Effector memory CD8-positive, alpha-beta T cell (primary cell): ENCODE data around the gene NAALADL1.

Source experiments
- ATAC-seq: fragments of 150-1000 bp; cut with Tn5 transposase; replicated peaks from 2 replicates; pipeline ENCODE4 v1.10.0; 2021; ENCODE audit warnings: mild to moderate bottlenecking, moderate library complexity
- DNase-seq, 3 experiments: peaks; one replicate each; pipeline ENCODE4 v3.0.0; 2021
- H3K27ac Mint-ChIP-seq, 2 donors: one replicate each; pipeline ENCODE4 v1.8.0; 2022; ENCODE audit warnings: mild to moderate bottlenecking in 2 of 2, mixed read lengths in 2 of 2, moderate library complexity in 2 of 2
- H3K27me3 Mint-ChIP-seq, 2 donors: one replicate each; pipeline ENCODE4 v1.8.0; 2022; ENCODE audit warnings: mixed read lengths in 2 of 2
- H3K36me3 Mint-ChIP-seq: one replicate; pipeline ENCODE4 v1.8.0; 2022; ENCODE audit warnings: mild to moderate bottlenecking, moderate library complexity, mixed read lengths; ENCODE audit not compliant: insufficient read depth
- H3K4me1 Mint-ChIP-seq, 2 donors: one replicate each; pipeline ENCODE4 v1.8.0; 2022; ENCODE audit warnings: low read depth in 2 of 2, mixed read lengths in 2 of 2
- H3K4me3 Mint-ChIP-seq, 2 donors: one replicate each; pipeline ENCODE4 v1.8.0; 2022; ENCODE audit warnings: mild to moderate bottlenecking in 2 of 2, mixed read lengths in 2 of 2, moderate library complexity in 2 of 2
- H3K9me3 Mint-ChIP-seq, 2 donors: one replicate each; pipeline ENCODE4 v1.8.0; 2022; ENCODE audit warnings: mixed read lengths in 2 of 2

NAALADL1 gene

DNA sequence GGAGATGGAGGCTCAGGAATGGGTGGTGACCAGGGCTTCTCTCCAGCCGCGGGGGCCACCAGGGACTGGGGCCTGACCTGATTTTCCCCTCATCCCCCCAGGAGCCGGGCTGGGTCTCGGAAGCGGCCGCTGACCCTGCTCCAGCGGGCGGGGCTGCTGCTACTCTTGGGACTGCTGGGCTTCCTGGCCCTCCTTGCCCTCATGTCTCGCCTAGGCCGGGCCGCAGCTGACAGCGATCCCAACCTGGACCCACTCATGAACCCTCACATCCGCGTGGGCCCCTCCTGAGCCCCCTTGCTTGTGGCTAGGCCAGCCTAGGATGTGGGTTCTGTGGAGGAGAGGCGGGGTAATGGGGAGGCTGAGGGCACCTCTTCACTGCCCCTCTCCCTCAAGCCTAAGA lies 29.5 kb upstream of the NAALADL1 start:
- no peak overlapping the region for H3K4me3 Mint-ChIP-seq
- peaks cover 48% of the 10 kb centered on the region for H3K36me3 Mint-ChIP-seq
- H3K4me1 Mint-ChIP-seq, result peaks cover 14 to 23% of the 10 kb centered on the region in 2 donors
- ATAC-seq, result no peak
- H3K27ac Mint-ChIP-seq, result peak overlapping the region in 1 of 2 donors; percentile 38
- H3K9me3 Mint-ChIP-seq, result no peaks in the 10 kb centered on the region
- H3K27me3 Mint-ChIP-seq, result no peaks in the 10 kb centered on the region
- DNase-seq, result no peak

DNA sequence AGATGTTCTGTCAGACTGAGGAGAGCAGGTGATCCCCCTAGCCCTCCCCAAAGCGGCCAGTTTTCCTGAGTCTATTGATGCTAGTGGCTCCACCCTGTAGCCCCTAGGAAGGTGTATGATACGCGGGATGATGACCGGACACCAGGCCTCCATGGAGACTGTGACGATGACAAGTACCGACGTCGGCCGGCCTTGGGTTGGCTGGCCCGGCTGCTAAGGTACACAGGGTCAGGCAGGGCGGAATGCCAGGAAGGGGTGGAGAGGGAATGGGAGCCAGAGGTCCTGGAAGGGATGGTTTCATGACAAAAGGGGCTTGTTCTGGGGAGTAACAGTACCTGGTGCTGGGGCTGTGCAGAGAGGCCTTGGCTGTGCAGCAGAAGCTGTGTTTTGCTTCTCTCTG lies 28.9 kb upstream of the NAALADL1 start:
- Mint-ChIP-seq H3K9me3 (no peaks in the 10 kb centered on the region), H3K36me3 (peaks cover 48% of the 10 kb centered on the region), H3K4me1 (peaks cover 14 to 23% of the 10 kb centered on the region in 2 donors), H3K27ac (no peak overlapping the region), H3K27me3 (no peaks in the 10 kb centered on the region), H3K4me3 (no peak overlapping the region)
- DNase-seq (no peak), ATAC-seq (no peak)

DNA sequence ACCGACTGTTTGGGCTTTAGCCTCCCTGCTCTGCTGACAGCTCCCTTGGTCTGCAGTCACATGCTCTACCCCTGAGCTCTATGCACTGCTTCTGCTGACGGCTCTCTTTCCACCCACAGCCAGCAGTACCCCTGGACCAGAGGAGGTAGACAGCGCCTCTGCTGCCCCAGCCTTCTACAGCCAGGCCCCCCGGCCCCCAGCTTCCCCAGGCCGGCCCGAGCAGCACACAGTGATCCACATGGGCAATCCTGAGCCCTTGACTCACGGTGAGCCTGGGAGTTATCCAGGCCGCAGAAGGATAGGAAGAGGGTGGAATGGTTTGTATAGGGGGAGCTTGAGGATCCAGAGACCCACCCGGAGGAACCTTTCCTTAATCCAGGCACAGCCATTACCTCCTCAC lies 28.5 kb upstream of the NAALADL1 start:
- DNase-seq (no peak), ATAC-seq (no peak)
- H3K27me3 Mint-ChIP-seq, result no peaks in the 10 kb centered on the region
- peaks cover 48% of the 10 kb centered on the region for H3K36me3 Mint-ChIP-seq
- H3K4me1 Mint-ChIP-seq, result peaks cover 14 to 23% of the 10 kb centered on the region in 2 donors
- no peak overlapping the region for H3K4me3 Mint-ChIP-seq
- H3K9me3 Mint-ChIP-seq, result no peaks in the 10 kb centered on the region
- no peak overlapping the region for H3K27ac Mint-ChIP-seq

DNA sequence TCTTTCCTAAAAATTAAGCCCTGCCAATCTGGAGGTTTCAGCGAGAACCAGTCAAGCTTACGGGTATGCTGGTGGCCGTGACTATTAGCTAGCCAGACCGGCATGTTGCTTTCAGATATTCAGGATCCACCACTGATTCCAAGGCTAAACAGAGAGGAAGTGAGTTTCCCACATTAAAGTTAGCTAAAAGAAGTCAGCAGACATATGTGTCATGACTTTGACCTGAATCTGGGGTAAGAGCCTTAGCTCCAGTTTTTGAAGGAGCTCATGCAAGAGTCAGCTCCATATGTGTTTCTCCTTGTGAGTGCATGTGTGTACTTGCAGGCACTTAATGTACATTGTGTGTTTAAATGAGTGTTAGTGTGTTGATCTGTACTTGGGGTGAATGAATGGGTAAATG lies 27.1 kb upstream of the NAALADL1 start:
- Mint-ChIP-seq H3K27ac (peak overlapping the region; percentile 98 to 99), H3K27me3 (no peaks in the 10 kb centered on the region), H3K4me1 (peaks cover 14 to 23% of the 10 kb centered on the region in 2 donors), H3K4me3 (peak overlapping the region; percentile 92 to 96), H3K9me3 (no peaks in the 10 kb centered on the region), H3K36me3 (peaks cover 48% of the 10 kb centered on the region)
- no peak for ATAC-seq
- no peak for DNase-seq

DNA sequence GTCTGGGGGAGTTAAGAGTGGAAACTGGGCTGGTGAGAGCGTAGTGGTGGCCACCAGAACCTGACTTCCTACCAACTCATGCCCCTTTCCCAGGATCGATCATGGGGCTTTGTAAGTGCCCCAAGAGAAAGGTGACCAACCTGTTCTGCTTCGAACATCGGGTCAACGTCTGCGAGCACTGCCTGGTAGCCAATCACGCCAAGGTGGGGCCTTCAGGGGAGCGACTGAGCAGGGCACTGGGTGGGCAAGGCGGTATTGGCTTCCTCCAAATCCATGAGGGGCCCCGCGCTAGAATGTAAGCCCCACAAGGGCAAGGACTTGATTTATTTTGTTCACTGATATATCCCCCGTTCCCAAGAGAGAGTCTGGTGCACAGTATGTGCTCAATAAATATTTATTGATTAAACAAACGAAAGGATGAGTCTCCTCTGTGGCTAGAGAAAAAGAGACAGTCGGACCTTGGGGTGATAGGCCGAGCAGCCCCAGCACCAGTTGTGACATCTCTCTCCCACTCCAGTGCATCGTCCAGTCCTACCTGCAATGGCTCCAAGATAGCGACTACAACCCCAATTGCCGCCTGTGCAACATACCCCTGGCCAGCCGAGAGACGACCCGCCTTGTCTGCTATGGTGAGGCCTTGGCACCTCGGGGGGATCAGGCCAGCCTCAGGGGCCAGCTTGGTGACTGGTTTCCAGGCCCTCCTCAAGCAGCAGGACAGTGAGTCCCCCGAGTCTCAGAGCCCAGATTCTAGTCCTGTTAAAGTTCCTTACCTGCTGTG lies 26.4 kb upstream of the NAALADL1 start:
- Mint-ChIP-seq H3K9me3 (no peaks in the 10 kb centered on the region), H3K27me3 (no peaks in the 10 kb centered on the region), H3K4me1 (peaks cover 14 to 23% of the 10 kb centered on the region in 2 donors), H3K36me3 (peaks cover 45% of the 10 kb centered on the region), H3K4me3 (peak overlapping the region; percentile 92 to 96), H3K27ac (peak overlapping the region; percentile 98 to 99)
- DNase-seq, result no peak
- ATAC-seq, result no peak

DNA sequence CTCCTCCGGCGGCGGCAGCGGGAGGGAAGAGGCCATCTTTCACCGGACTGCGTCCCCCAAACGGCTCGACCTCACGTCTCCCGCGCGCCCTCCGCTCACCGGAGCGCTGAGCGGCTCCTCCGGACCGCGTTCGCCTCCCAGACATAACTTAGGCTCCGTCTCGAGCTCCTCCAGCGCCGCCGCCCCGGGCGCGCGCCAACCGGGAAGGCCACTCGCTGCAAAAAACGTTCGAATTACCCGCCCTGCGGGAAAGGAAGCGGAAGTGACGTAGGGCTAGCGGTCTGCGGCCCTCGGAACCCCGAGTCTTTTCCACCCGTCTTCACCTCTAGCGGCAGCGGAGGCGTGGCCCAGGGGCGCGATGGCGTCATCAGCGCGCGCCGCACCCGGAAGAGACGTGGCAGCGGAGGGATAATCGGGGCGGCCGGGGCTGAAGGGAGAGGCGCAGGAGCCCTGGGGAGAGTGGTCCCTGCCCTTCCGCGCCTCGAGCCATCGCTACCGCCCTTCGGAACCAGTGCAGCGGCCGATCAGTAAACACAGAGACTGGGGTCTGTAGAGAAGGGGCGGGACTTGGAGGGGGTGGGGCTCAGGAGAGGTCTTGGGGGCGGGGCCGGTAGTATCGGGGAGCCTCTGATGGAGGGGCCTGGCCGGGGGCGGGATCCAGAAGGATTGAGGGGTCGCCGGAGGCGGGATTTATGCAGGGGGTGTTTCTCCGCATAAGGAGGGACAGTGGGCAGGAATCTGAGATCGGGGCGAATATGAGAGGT lies 25.7 kb upstream of the NAALADL1 start, which contains the start of the genes CDCA5 and ZFPL1:
Gene CDCA5 (minus strand): TSS at position 207 of the 764 bp plus-strand sequence. CDS start 62 bp downstream, at position 145.
Gene ZFPL1 (plus strand): TSS at position 389 of the 764 bp plus-strand sequence. CDS start 477 bp downstream, outside the sequence.
- Mint-ChIP-seq H3K27me3 (no peaks in the 10 kb centered on the region), H3K27ac (peak within 1 kb of the TSS; percentile 98 to 99), H3K36me3 (peaks cover 45% of the 10 kb centered on the region), H3K4me3 (peak within 1 kb of the TSS; percentile 92 to 96), H3K9me3 (no peaks in the 10 kb centered on the region), H3K4me1 (peaks cover 14 to 23% of the 10 kb centered on the region in 2 donors)
- DNase-seq (peak; percentile 96 to 98 (median 97)), ATAC-seq (peak; percentile 94)

DNA sequence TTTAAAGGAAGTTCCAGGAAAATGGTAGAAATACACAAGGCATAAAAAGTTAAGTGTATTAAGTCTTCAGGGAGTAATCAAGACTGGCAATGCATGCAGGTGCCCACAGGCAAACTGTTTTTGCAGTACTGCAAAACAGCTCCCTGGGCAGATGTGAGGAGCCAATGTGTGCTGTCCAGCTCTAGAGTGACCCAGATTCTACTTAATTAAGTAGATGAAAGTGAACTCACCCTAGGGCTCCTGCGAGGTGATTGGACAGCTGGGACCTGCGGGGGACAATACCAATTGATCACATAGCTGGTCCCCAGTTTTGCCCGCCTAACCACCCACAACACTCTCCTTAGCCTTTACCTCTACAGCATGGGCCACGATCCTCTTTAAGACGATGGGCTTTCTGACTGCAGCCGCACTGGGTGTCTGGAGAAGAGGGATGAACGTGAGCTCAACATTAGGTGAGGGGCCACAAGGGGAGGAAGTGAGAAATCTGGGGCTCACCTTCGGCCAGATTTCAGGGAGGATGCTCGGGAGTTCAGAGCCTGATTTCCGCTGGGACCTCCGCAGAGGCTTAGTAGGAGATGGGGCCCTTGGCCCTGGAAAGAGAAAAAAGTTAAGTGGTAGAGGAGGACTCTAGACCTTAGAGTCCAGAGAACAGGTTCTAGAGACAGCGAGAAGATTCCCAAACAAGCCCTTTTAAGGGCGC lies 24.9 kb upstream of the NAALADL1 start:
- peak overlapping the region; percentile 98 to 99 for H3K27ac Mint-ChIP-seq
- H3K36me3 Mint-ChIP-seq, result peaks cover 42% of the 10 kb centered on the region
- no peak for DNase-seq
- H3K4me1 Mint-ChIP-seq, result peaks cover 14 to 23% of the 10 kb centered on the region in 2 donors
- peak overlapping the region; percentile 92 to 96 for H3K4me3 Mint-ChIP-seq
- H3K9me3 Mint-ChIP-seq, result no peaks in the 10 kb centered on the region
- no peak for ATAC-seq
- H3K27me3 Mint-ChIP-seq, result no peaks in the 10 kb centered on the region

DNA sequence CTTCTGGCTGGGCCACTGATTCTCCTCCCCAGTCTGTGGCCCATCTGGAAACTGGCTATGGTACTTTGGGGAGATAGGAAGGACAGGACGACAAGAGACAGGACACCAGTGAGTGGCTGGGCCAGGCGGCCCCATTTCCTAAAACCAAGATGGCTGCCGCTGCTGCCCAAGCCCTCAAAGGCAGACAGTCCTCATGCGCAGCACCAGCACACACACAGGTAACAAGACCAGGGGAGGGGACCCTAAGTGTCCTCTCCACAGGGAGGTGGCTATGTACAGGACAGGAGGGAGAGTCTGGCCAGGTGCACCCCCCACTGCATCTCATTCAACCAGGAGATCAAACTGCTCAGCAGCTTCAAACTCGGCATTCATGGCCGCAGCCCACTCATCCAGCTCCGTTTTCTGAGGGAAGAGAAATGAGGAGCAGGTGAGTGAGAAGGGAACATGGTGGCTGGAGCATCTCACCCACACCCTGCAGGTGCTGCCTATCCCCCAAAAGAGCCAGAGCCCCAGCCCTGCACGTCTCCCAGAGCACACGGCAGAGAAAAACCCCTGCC lies 20.5 kb upstream of the NAALADL1 start:
- Mint-ChIP-seq H3K4me3 (no peak overlapping the region), H3K4me1 (peaks cover 0 to 13% of the 10 kb centered on the region in 2 donors), H3K27ac (peak overlapping the region in 1 of 2 donors; percentile 35), H3K27me3 (no peaks in the 10 kb centered on the region), H3K36me3 (peaks cover 11% of the 10 kb centered on the region), H3K9me3 (no peaks in the 10 kb centered on the region)
- ATAC-seq (no peak), DNase-seq (no peak)

DNA sequence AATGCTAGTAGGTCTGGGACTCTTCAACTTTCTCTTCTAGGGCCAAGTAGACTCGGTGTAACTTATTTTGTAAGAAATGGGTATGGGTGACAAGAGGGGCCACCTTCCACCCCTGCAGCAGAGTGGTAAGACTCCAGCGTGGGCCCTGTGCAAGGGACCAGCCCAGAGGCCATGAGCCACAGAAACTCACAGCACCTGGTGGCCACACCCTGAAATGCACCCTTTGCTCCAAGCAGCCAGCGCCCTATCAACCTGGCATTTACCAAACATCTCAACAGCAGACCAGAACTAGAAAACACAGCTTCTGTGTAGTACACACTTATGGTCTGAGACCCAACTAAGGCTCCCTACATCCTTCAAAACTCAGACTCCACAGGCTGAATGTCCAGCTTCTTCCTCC lies 19.8 kb upstream of the NAALADL1 start:
- Mint-ChIP-seq H3K4me1 (peaks cover 0 to 6% of the 10 kb centered on the region in 2 donors), H3K27ac (peak overlapping the region in 1 of 2 donors; percentile 35), H3K9me3 (no peaks in the 10 kb centered on the region), H3K27me3 (no peaks in the 10 kb centered on the region), H3K36me3 (peaks cover 4% of the 10 kb centered on the region), H3K4me3 (no peak overlapping the region)
- ATAC-seq, result peak; percentile 97
- DNase-seq, result peak; percentile 59 to 68 (median 65)

DNA sequence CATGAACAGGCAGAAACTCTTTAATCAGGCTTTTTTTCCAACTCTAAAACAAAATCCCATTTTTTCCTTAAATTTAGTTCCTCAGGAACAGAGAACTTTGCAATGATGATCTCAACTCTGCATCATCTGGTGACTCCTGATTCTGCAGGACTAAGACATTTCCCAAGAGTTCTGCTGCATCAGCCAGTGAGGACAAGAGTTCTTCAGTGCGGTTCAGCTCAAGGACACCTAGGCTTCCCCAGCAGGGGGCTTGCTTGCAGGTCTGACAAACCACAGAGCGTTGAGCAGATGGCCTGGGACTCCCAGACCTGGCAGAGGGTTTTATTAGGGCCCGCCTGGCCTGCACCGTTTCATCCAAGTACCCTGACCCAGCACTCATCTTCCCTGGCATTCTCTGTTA lies 19.1 kb upstream of the NAALADL1 start:
- Mint-ChIP-seq H3K4me3 (no peak overlapping the region), H3K27ac (no peak overlapping the region), H3K36me3 (no peaks in the 10 kb centered on the region), H3K27me3 (no peaks in the 10 kb centered on the region), H3K4me1 (peaks cover 0 to 6% of the 10 kb centered on the region in 2 donors), H3K9me3 (no peaks in the 10 kb centered on the region)
- DNase-seq (no peak), ATAC-seq (no peak)

DNA sequence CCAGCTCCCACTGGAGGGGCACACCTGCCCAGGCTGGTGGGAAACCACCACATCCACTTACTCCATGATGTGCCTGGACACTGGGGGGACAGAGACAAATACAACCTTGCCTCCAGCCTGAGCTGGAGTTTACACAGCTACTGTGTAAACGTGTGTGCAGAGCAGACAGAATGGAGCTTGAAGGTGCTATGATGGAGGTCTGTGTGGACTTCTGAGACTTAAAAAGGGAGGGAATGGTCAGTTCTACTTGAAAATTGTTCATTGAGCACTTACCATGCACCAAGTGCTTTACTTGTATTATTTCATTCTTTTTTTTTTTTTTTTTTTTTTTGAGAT lies 14.2 kb upstream of the NAALADL1 start:
- ATAC-seq (no peak), DNase-seq (no peak)
- Mint-ChIP-seq H3K4me3 (no peak overlapping the region), H3K27ac (peak overlapping the region in 1 of 2 donors; percentile 68), H3K4me1 (peaks cover 0 to 2% of the 10 kb centered on the region in 2 donors), H3K9me3 (no peaks in the 10 kb centered on the region), H3K27me3 (no peaks in the 10 kb centered on the region), H3K36me3 (no peaks in the 10 kb centered on the region)

DNA sequence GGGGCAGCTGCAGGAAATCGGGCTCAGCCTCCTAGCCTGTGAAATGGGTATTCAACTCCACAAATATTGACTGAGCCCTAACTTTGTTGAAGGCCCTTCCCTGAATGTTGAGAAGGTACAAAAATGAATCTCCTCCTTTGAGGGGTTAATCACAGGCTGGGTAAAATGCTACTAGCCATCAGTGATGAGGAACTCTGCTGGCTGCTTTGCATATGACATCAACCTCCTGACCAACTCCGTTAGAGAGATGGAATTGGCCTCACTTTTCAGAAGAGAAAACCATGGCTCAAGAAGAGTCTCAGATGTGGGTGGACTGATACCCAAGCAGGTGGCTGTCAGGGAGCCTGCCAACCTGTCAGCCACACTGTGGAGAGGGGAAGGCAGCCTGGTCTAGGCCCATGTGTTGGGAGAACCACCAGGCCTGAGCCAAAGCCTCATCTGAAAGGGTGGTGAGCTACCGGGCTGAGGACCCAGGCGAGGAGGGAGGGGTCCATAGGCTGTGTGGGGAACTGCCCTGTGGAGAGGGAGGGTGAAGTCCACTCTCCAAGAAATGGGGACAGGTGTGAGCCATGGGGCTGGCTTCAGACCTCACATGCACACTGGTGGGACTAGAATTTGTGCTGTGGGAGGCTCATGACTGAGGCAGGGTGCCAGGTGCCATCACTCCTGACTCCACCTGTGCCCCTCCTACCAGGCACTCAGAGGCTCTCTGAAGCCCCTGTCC lies 13.7 kb upstream of the NAALADL1 start:
- Mint-ChIP-seq H3K4me3 (no peak overlapping the region), H3K4me1 (peaks cover 0 to 2% of the 10 kb centered on the region in 2 donors), H3K9me3 (no peaks in the 10 kb centered on the region), H3K27me3 (no peaks in the 10 kb centered on the region), H3K27ac (peak overlapping the region in 1 of 2 donors; percentile 68), H3K36me3 (no peaks in the 10 kb centered on the region)
- DNase-seq, result no peak
- ATAC-seq, result no peak
